ENCODE measurements around the gene DGKG.

DNA sequence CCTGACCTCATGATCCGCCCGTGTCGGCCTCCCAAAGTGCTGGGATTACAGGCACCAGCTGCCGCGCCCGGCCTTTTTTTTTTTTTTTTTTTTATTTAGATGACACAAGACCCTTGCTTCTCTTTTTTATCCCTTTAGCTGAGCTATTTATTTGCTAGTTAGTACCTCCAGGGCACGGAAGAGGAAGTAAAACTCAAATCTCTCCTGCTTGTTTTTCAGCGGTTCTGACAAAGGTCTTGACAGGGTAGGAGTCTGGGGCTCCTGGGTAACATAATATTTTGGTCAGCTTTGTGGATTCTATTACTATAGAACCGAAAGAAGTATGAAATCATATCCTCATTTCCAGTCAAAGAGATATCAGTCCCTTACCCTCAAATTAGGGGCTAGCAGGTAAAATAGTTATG lies 209.1 kb downstream of the DGKG start:
- TF ChIP-seq, protein P1, sequence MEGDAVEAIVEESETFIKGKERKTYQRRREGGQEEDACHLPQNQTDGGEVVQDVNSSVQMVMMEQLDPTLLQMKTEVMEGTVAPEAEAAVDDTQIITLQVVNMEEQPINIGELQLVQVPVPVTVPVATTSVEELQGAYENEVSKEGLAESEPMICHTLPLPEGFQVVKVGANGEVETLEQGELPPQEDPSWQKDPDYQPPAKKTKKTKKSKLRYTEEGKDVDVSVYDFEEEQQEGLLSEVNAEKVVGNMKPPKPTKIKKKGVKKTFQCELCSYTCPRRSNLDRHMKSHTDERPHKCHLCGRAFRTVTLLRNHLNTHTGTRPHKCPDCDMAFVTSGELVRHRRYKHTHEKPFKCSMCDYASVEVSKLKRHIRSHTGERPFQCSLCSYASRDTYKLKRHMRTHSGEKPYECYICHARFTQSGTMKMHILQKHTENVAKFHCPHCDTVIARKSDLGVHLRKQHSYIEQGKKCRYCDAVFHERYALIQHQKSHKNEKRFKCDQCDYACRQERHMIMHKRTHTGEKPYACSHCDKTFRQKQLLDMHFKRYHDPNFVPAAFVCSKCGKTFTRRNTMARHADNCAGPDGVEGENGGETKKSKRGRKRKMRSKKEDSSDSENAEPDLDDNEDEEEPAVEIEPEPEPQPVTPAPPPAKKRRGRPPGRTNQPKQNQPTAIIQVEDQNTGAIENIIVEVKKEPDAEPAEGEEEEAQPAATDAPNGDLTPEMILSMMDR (optimal IDR thresholded peaks at IDR 0.05 in 1 of 3, IDR thresholded peaks at IDR 0.05 in 1 of 3, conservative IDR thresholded peaks at IDR 0.05 in 1 of 3; ENCODE audit: extremely low read depth in 1 of 3, insufficient read depth in 2 of 3, low read length in 3 of 3): no peak
- no peak for TF ChIP-seq EZH2 (IDR thresholded peaks at IDR 0.05; ENCODE audit: low read length)

All from keratinocyte (primary cell).